Measurements from ENCODE around the gene CARD8.

CARD8 gene

GRCh38 chr19:48182434-48182833, 73.3 kb downstream of the CARD8 start:
- POLR2A ChIA-PET, result no interaction called here
- CTCF ChIA-PET, result no interaction called here
- no peak for DNase-seq (ENCODE audit: extremely low spot score)
- TF ChIP-seq PKNOX1 (IDR thresholded peaks at IDR 0.05) (no peak), FOXA1 (IDR thresholded peaks at IDR 0.05) (no peak), SP1 (IDR thresholded peaks at IDR 0.05) (no peak), FOXK2 (IDR thresholded peaks at IDR 0.05) (no peak), CTBP1 (IDR thresholded peaks at IDR 0.05; ENCODE audit: borderline replicate concordance) (no peak), ARNT (IDR thresholded peaks at IDR 0.05) (no peak), TARDBP (IDR thresholded peaks at IDR 0.05) (no peak), BHLHE40 (IDR thresholded peaks at IDR 0.05; ENCODE audit: borderline replicate concordance) (no peak), SUZ12 (IDR thresholded peaks at IDR 0.05) (no peak), NFRKB (IDR thresholded peaks at IDR 0.05) (no peak), FOXM1 (IDR thresholded peaks at IDR 0.05; ENCODE audit: borderline replicate concordance) (no peak), ZNF384 (IDR thresholded peaks at IDR 0.05) (no peak)

GRCh38 chr19:48181505-48181904, 74.2 kb downstream of the CARD8 start:
- TF ChIP-seq FOXM1 (IDR thresholded peaks at IDR 0.05; ENCODE audit: borderline replicate concordance) (no peak), BHLHE40 (IDR thresholded peaks at IDR 0.05; ENCODE audit: borderline replicate concordance) (no peak), PKNOX1 (IDR thresholded peaks at IDR 0.05) (no peak), FOXA1 (IDR thresholded peaks at IDR 0.05) (no peak), TARDBP (IDR thresholded peaks at IDR 0.05) (no peak), SP1 (IDR thresholded peaks at IDR 0.05) (no peak), SUZ12 (IDR thresholded peaks at IDR 0.05) (no peak), ELF4 (IDR thresholded peaks at IDR 0.05) (no peak), LEF1 (IDR thresholded peaks at IDR 0.05; ENCODE audit: borderline replicate concordance) (no peak), CTBP1 (IDR thresholded peaks at IDR 0.05; ENCODE audit: borderline replicate concordance) (no peak), NFRKB (IDR thresholded peaks at IDR 0.05) (no peak), FOXK2 (IDR thresholded peaks at IDR 0.05) (no peak), L3MBTL2 (conservative IDR thresholded peaks at IDR 0.05) (no peak), ARNT (IDR thresholded peaks at IDR 0.05) (no peak), ZNF384 (IDR thresholded peaks at IDR 0.05) (no peak), HDGF (IDR thresholded peaks at IDR 0.05; ENCODE audit: borderline replicate concordance) (no peak)
- no peak for DNase-seq (ENCODE audit: extremely low spot score)
- POLR2A ChIA-PET, result no interaction called here
- CTCF ChIA-PET, result no interaction called here

DNA sequence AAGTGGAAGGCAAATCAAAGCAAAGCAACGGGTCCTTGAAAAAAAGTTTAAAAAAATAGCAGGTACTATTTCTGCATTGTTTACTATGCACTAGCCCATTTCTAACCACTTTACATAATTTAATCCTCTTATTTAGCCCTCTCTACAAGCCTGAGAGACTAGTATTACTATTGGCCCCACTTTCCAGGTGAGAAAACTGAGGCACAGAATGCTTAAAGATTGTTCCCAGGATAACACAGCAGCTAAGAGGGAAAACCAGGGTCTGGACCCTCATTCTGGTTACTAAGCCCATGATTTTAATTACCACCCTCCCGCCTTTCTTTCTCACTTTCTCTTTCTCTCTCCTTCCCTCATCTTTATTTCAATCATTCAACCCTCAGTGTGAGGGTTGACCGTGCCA, 79.5 kb downstream of the CARD8 start:
- TF ChIP-seq NFRKB (IDR thresholded peaks at IDR 0.05) (no peak), FOXA1 (IDR thresholded peaks at IDR 0.05) (no peak), SUZ12 (IDR thresholded peaks at IDR 0.05) (no peak), FOXM1 (IDR thresholded peaks at IDR 0.05; ENCODE audit: borderline replicate concordance) (no peak), FOXK2 (IDR thresholded peaks at IDR 0.05) (no peak), TARDBP (IDR thresholded peaks at IDR 0.05) (no peak), PKNOX1 (IDR thresholded peaks at IDR 0.05) (no peak), ZNF384 (IDR thresholded peaks at IDR 0.05) (no peak)
- no peak for DNase-seq (ENCODE audit: extremely low spot score)
- CTCF ChIA-PET, result no interaction called here
- POLR2A ChIA-PET, result no interaction called here

DNA sequence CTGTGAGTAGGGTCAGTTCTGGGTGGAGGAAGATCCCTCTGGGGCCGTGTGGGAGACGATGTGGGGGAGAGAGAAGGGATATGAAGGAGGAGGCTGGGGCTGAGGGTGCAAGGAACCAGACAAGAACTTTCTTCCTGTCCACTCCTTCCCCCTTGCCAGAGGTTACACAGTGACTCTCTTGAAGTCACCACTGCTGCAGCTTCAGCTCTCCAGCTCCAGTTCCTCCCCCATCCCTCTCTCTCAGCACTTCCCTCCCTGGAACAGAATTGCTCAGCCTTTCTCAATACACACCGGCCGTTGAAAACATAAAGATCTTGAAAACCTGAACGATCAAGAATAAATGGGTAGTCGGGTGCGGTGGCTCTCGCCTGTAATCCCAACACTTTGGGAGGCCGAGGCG, 80.1 kb downstream of the CARD8 start:
- CTCF ChIA-PET, result no interaction called here
- POLR2A ChIA-PET, result no interaction called here
- no peak for DNase-seq (ENCODE audit: extremely low spot score)
- TF ChIP-seq TARDBP (IDR thresholded peaks at IDR 0.05), result no peak
- TF ChIP-seq FOXK2 (IDR thresholded peaks at IDR 0.05), result no peak

DNA sequence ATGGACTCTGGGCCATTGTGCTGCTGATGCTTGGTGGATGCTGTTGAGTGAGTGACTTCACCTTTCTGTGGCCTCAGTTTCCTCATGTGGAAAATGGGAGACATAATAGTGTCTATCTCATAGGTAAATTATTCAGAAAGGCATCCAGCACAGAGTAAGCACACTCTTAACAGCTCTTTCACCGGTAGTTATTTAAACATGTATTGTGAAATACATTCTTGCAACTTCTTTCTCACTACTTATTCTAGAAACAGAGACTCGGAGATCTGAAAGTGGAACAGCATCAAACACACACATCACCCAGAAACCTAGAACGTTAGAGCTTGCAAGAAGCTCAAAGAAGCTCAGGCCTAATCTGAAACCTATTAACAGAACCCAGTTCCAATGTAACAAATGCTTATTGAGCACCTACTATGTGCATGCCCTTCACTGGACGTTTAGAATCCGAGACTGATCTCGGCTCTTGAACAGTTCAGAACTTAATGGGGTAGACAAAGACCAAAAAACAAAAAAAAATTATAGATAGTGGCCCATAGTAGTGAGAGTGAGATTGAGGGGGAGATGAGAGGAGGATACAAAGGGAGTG, 81.2 kb downstream of the CARD8 start:
- TF ChIP-seq CTBP1 (IDR thresholded peaks at IDR 0.05; ENCODE audit: borderline replicate concordance) (no peak), ZNF384 (IDR thresholded peaks at IDR 0.05) (no peak), BHLHE40 (IDR thresholded peaks at IDR 0.05; ENCODE audit: borderline replicate concordance) (no peak), FOXM1 (IDR thresholded peaks at IDR 0.05; ENCODE audit: borderline replicate concordance) (no peak), FOXK2 (IDR thresholded peaks at IDR 0.05) (no peak), L3MBTL2 (conservative IDR thresholded peaks at IDR 0.05) (no peak)
- ChIA-PET POLR2A (interaction anchor here (1.0 kb wide), 1 partner anchor 10 kb away, joined by 4 read pairs; no protein-coding TSS in a partner anchor), CTCF (interaction anchor here (0.6 kb wide), 1 partner anchor 115 kb away, joined by 3 read pairs; no protein-coding TSS in a partner anchor)
- DNase-seq (ENCODE audit: extremely low spot score), result no peak

DNA sequence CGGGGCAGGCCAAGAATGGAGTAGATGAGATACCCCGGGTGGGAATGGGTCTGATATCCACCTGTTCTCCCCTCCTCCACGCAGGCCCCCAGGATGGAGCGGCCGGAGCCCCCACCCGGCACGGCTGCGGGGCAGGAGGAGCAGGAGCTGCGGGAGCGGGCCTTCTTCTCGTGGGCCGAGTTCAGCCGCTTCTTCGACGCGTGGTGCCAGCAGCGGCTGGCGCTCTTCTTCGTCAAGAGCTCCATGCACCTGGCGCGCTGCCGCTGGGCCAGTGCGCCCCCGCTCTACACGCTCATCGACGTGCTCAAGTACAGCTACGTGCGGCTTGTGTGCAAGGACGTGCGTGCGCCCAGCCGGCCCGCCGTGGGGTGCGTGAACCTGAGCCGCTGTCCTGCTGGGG, 84.0 kb downstream of the CARD8 start:
- ChIA-PET CTCF (interaction anchor here (1.0 kb wide), 1 partner anchor 23 kb away, joined by 4 read pairs; no protein-coding TSS in a partner anchor), POLR2A (interaction anchor here (0.7 to 2.5 kb wide), 4 partner anchors 12 to 61 kb away, joined by 3 to 9 read pairs (median 4); partner anchors contain the start of gene PLA2G4C)
- TF ChIP-seq SUZ12 (IDR thresholded peaks at IDR 0.05), result no peak
- TF ChIP-seq FOXA1 (IDR thresholded peaks at IDR 0.05), result no peak
- TF ChIP-seq HDGF (IDR thresholded peaks at IDR 0.05; ENCODE audit: borderline replicate concordance), result no peak
- no peak for TF ChIP-seq FOXM1 (IDR thresholded peaks at IDR 0.05; ENCODE audit: borderline replicate concordance)
- no peak for DNase-seq (ENCODE audit: extremely low spot score)

DNA sequence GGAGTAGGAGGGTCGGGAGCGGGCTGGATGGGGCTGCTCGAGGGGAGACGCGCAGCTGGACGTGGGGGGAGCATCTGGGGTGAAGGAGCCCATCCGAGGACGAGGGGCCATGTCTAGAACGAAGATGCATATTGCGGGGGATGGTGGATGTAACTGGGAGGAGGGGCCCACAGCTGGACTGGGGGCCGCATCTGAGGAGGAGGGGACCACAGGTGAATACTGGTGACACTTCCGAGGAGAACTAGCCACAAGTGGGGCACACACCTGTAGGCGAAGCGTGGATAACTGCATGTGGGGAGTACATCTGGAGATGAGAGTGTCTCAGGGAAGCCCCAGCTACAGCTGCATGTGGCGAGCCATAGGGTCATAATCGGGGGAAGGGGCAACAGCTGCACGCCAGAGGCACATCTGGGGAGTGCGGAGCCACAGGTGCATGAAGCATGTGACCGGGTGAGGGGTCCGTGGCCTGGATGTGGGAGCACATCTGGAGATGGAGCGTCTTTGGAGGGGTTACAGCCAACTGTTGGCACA, 84.8 kb downstream of the CARD8 start:
- ChIA-PET POLR2A (interaction anchor here (0.7 to 2.5 kb wide), 6 partner anchors 9 to 60 kb away, joined by 3 to 9 read pairs (median 5); partner anchors contain the start of gene PLA2G4C), CTCF (no interaction called here)
- TF ChIP-seq FOXA1 (IDR thresholded peaks at IDR 0.05), result no peak
- TF ChIP-seq PKNOX1 (IDR thresholded peaks at IDR 0.05), result no peak
- no peak for TF ChIP-seq ZNF384 (IDR thresholded peaks at IDR 0.05)
- no peak for TF ChIP-seq ARNT (IDR thresholded peaks at IDR 0.05)
- no peak for TF ChIP-seq CTBP1 (IDR thresholded peaks at IDR 0.05; ENCODE audit: borderline replicate concordance)
- TF ChIP-seq SUZ12 (IDR thresholded peaks at IDR 0.05), result no peak
- TF ChIP-seq FOXM1 (IDR thresholded peaks at IDR 0.05; ENCODE audit: borderline replicate concordance), result no peak
- TF ChIP-seq SP1 (IDR thresholded peaks at IDR 0.05), result no peak
- no peak for TF ChIP-seq LEF1 (IDR thresholded peaks at IDR 0.05; ENCODE audit: borderline replicate concordance)
- no peak for DNase-seq (ENCODE audit: extremely low spot score)

All from HEK293T (cell line).